T-helper 17 cell (primary cell): Measurements from ENCODE around the gene SLC6A11. TPM values are rescaled to one million over a fixed set of nuclear protein-coding genes. Genes with fewer than 3 reads are reported as not detected.

ENCODE experiments used
- ATAC-seq: fragments of 150-1000 bp; cut with Tn5 transposase; 2 replicates; pipeline ENCODE4 v1.10.0; 2021; ENCODE audit warnings: mild to moderate bottlenecking, moderate library complexity
- DNase-seq, 3 donors: peaks; one replicate each; pipeline versions ENCODE4 v3.0.0 to v3.0.0-alpha.2; 2020 to 2021
- H3K9me3 ChIP-seq: one replicate; pipeline ENCODE4 v1.7.0; 2013; ENCODE audit warnings: low read length, mild to moderate bottlenecking; ENCODE audit not compliant: control insufficient read depth, poor library complexity, severe bottlenecking
- H3K27ac Mint-ChIP-seq: one replicate; pipeline ENCODE4 v1.8.0; 2022; ENCODE audit warnings: mild to moderate bottlenecking, moderate library complexity, mixed read lengths
- H3K27me3 Mint-ChIP-seq: one replicate; pipeline ENCODE4 v1.8.0; 2022; ENCODE audit warnings: mixed read lengths
- H3K36me3 Mint-ChIP-seq: one replicate; pipeline ENCODE4 v1.8.0; 2022; ENCODE audit warnings: low read depth, mixed read lengths
- H3K4me1 Mint-ChIP-seq: one replicate; pipeline ENCODE4 v1.8.0; 2022; ENCODE audit warnings: mild to moderate bottlenecking, mixed read lengths
- H3K4me3 Mint-ChIP-seq: one replicate; pipeline ENCODE4 v1.8.0; 2022; ENCODE audit warnings: mild to moderate bottlenecking, moderate library complexity, mixed read lengths
- total RNA-seq, 4 donors: library from RNA in 2 of 4; stranded (reverse) in 2 of 4; gene quantifications; one replicate each; pipeline ENCODE4 v1.2.3 and lab custom pipeline; 2022 to 2026

Gene SLC6A11
- total RNA-seq, 2 donors from 2014 or later: not detected

GRCh38 chr3:10835406-10835805 lies 19.4 kb downstream of the SLC6A11 start:
- Mint-ChIP-seq H3K27me3 (peaks cover 63% of the 10 kb centered on the region), H3K4me3 (no peak overlapping the region), H3K4me1 (peaks cover 3% of the 10 kb centered on the region), H3K27ac (no peak overlapping the region), H3K36me3 (peaks cover 4% of the 10 kb centered on the region)
- no peak for DNase-seq
- no peak for ATAC-seq
- no peaks in the 10 kb centered on the region for H3K9me3 ChIP-seq

DNA sequence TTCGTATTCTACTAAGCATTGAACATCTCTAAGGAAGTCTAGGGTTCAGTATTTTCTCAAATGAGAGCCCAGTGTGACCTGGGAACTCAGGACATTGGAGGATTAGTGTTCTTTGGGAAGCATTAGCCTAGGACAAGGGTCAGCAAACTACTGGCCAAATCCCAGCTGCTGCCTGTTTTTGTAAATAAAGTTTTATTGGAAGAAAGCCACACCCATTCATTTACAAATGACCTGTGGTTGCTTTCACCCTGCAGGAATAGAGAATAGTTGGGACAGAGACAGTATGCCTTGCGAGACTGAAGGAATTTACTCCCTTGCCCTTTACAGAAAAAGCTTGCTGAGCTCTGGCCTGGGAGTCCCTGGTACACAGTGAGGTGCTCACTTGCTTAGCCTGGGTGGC lies 20.6 kb downstream of the SLC6A11 start:
- no peak for ATAC-seq
- Mint-ChIP-seq H3K27ac (no peak overlapping the region), H3K27me3 (peaks cover 65% of the 10 kb centered on the region), H3K36me3 (peaks cover 6% of the 10 kb centered on the region), H3K4me1 (peaks cover 2% of the 10 kb centered on the region), H3K4me3 (no peak overlapping the region)
- no peak for DNase-seq
- no peaks in the 10 kb centered on the region for H3K9me3 ChIP-seq

- Mint-ChIP-seq H3K4me1 (peaks cover 2% of the 10 kb centered on the region), H3K4me3 (no peak overlapping the region), H3K36me3 (peaks cover 6% of the 10 kb centered on the region), H3K27ac (no peak overlapping the region), H3K27me3 (peaks cover 60% of the 10 kb centered on the region)
- no peaks in the 10 kb centered on the region for H3K9me3 ChIP-seq
- no peak for DNase-seq
- ATAC-seq: no peak
Observed at GRCh38 chr3:10837849-10838248, 21.8 kb downstream of the SLC6A11 start.

- no peak overlapping the region for H3K27ac Mint-ChIP-seq
- DNase-seq: no peak
- no peaks in the 10 kb centered on the region for H3K9me3 ChIP-seq
- no peak for ATAC-seq
- H3K4me3 Mint-ChIP-seq: no peak overlapping the region
- H3K27me3 Mint-ChIP-seq: peaks cover 49% of the 10 kb centered on the region
- H3K36me3 Mint-ChIP-seq: peaks cover 6% of the 10 kb centered on the region
- H3K4me1 Mint-ChIP-seq: peaks cover under 1% of the 10 kb centered on the region
Observed at GRCh38 chr3:10839167-10839566, 23.1 kb downstream of the SLC6A11 start.

DNA sequence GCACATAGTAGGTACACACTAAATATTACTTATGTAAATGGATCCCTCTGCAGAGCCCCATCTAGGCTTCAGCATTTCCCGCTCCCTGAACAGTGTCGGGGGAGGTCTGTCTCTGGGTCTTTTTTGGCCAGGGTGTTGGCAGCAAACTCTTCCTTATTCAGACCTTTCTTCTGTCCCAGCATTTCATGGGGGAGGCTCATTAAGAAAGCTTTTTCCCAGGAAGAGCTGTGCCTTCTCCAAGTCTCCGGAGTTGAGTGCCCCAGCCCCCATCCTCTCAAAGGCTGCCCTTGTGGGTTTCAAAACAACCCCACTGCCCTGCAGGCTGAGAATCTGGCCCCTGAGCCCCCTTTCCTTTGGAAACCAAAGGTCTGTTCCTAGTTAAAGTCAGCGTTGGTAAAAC lies 25.1 kb downstream of the SLC6A11 start:
- H3K4me3 Mint-ChIP-seq: no peak overlapping the region
- no peaks in the 10 kb centered on the region for H3K4me1 Mint-ChIP-seq
- no peak for DNase-seq
- ATAC-seq: no peak
- peaks cover 36% of the 10 kb centered on the region for H3K27me3 Mint-ChIP-seq
- H3K9me3 ChIP-seq: no peaks in the 10 kb centered on the region
- no peak overlapping the region for H3K27ac Mint-ChIP-seq
- H3K36me3 Mint-ChIP-seq: peaks cover 6% of the 10 kb centered on the region

GRCh38 chr3:10843378-10843777 lies 27.4 kb downstream of the SLC6A11 start:
- H3K4me1 Mint-ChIP-seq: no peaks in the 10 kb centered on the region
- H3K27me3 Mint-ChIP-seq: peaks cover 50% of the 10 kb centered on the region
- H3K9me3 ChIP-seq: no peaks in the 10 kb centered on the region
- no peak overlapping the region for H3K27ac Mint-ChIP-seq
- DNase-seq (no peak), ATAC-seq (no peak)
- no peak overlapping the region for H3K4me3 Mint-ChIP-seq
- peaks cover 6% of the 10 kb centered on the region for H3K36me3 Mint-ChIP-seq

GRCh38 chr3:10845001-10845761 lies 29.2 kb downstream of the SLC6A11 start:
- Mint-ChIP-seq H3K27ac (peak overlapping the region; percentile 14), H3K36me3 (peaks cover 3% of the 10 kb centered on the region)
- no peak for ATAC-seq

GRCh38 chr3:10845839-10846656 lies 30.0 kb downstream of the SLC6A11 start:
- Mint-ChIP-seq H3K27ac (no peak overlapping the region), H3K4me1 (no peaks in the 10 kb centered on the region), H3K27me3 (peaks cover 36% of the 10 kb centered on the region), H3K4me3 (no peak overlapping the region), H3K36me3 (no peaks in the 10 kb centered on the region)
- no peaks in the 10 kb centered on the region for H3K9me3 ChIP-seq
- no peak for ATAC-seq
- no peak for DNase-seq

More at GRCh38 chr3:10845001-10845761, 29.2 kb downstream of the SLC6A11 start:
- Mint-ChIP-seq H3K4me1 (no peaks in the 10 kb centered on the region), H3K27me3 (peaks cover 42% of the 10 kb centered on the region), H3K4me3 (no peak overlapping the region)
- DNase-seq: no peak
- no peaks in the 10 kb centered on the region for H3K9me3 ChIP-seq

DNA sequence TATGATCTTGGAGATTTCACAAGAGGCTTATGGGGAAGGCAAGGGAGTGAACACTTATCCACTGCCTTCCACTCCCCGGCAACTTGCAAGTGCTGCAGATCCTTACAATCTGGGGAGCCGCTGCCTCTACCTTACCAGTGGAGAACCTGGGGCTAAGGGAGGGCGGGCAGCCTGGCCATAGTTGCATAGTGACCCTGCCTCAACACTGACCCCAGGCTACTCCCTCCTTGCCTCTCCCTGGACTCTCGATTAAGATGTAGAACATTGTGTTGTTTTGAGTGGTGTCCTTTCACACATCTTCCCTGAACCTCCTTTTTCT lies 30.6 kb downstream of the SLC6A11 start:
- H3K9me3 ChIP-seq: no peaks in the 10 kb centered on the region
- Mint-ChIP-seq H3K36me3 (no peaks in the 10 kb centered on the region), H3K4me3 (no peak overlapping the region), H3K27ac (no peak overlapping the region), H3K27me3 (peaks cover 41% of the 10 kb centered on the region), H3K4me1 (no peaks in the 10 kb centered on the region)
- ATAC-seq: no peak
- no peak for DNase-seq

DNA sequence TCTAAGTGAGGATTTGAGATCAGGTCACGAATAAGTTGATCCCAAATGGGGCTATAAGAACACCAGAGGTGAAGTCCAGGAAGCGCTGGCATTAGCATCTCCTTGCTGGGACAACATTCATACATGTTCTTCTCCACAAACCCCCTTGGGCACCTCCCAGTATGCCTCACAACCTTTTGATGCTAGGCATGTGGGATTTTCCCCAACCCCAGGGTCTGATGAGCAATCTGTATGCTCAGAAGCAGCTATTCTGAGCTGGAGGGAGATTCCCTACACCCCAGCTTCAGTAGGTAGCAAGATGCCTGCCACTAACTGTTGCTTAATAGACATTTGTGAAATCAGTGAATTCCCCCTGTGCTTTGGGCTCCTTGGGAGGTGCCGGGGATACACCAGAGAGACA lies 32.2 kb downstream of the SLC6A11 start:
- H3K27me3 Mint-ChIP-seq: peaks cover 55% of the 10 kb centered on the region
- DNase-seq: no peak
- H3K4me3 Mint-ChIP-seq: no peak overlapping the region
- H3K9me3 ChIP-seq: no peaks in the 10 kb centered on the region
- H3K36me3 Mint-ChIP-seq: no peaks in the 10 kb centered on the region
- H3K4me1 Mint-ChIP-seq: no peaks in the 10 kb centered on the region
- ATAC-seq: no peak
- H3K27ac Mint-ChIP-seq: no peak overlapping the region

DNA sequence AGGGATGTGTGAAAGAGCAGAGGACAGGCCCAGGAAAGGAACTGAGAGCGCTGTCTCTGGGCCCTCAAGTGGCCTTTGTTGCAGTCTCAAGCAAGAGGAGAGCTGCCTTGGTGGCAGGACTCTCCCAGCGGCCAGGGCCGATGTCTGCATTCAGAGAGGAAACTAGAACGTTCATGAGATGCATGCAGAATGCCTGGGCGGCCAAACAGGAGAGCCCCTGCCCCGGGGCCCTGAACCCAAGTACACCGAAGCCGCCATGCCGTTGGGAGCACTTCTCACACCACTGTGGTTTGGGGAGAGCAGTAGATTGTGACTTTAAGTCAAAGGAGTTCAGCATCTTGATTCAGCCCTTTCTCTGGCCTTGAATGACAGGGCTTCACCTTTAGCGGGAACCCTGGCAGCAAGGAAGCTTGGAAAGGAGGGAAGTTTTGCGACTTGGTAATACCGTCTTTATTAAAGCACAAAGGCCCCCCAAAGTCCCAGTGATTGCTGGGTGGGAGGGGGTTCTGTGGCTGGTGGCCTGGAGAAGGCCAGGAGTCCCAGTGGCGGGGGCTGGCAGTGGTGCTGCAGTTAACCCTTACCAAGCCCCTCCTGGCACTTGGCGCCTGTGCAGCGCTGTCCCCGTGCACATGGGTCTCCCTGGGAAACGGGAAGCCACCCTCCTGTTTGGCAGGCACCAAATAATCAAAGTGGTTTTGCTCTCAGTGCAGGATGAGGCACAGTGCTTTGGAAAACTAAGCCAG lies 36.2 kb downstream of the SLC6A11 start:
- Mint-ChIP-seq H3K4me1 (no peaks in the 10 kb centered on the region), H3K27ac (no peak overlapping the region), H3K4me3 (no peak overlapping the region), H3K27me3 (peaks cover 69% of the 10 kb centered on the region), H3K36me3 (peaks cover 2% of the 10 kb centered on the region)
- no peaks in the 10 kb centered on the region for H3K9me3 ChIP-seq
- no peak for DNase-seq
- ATAC-seq: no peak

DNA sequence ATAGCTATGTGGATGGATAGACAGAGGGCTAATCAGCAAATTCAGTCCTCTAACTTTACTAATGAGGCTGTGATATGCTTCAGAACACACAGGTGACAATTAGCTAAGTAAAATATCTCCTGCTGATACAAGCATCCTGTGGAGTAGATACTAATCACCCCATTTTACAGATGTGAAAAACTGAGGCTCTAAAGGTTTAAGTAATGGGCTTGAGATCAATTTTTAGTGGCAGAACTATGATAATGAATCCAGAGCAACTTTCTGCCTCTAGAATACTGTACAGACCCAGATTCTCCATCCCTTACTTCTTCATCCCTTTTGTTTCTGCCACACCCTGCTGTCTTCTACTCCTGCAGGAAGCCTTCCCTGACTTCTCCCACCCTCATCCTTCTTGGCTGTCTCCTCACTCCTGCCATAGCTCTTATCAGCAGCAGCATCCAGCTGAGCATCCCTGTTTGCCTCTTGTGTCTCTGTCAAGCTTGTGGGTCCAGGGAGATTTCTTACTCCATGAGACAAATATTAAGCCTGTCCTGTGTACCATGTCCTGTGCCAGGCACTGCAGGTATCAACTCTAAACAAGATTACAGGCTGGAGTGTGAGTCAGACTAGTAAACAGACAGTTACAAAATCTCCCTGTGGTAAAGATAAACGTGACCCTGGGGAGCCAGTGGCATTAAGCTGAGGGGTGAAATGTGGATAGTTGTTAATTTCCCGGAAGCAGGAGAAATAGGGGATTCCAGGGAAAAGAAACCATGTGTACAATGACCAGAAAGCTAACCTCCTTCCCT lies 39.2 kb downstream of the SLC6A11 start:
- Mint-ChIP-seq H3K27ac (no peak overlapping the region), H3K36me3 (peaks cover 4% of the 10 kb centered on the region), H3K4me1 (no peaks in the 10 kb centered on the region), H3K4me3 (no peak overlapping the region), H3K27me3 (peaks cover 70% of the 10 kb centered on the region)
- DNase-seq (no peak), ATAC-seq (no peak)
- no peaks in the 10 kb centered on the region for H3K9me3 ChIP-seq
